ENCODE measurements around the gene NRARP. TPM values are rescaled to one million over a fixed set of nuclear protein-coding genes. Genes with fewer than 3 reads are reported as not detected.

NRARP gene
- total and polyA plus RNA-seq, 2 of the 13 experiments (the other 11 are each of a cell fraction or from before 2014, with no cell fraction given) = 0.22 to 0.46 TPM

DNA sequence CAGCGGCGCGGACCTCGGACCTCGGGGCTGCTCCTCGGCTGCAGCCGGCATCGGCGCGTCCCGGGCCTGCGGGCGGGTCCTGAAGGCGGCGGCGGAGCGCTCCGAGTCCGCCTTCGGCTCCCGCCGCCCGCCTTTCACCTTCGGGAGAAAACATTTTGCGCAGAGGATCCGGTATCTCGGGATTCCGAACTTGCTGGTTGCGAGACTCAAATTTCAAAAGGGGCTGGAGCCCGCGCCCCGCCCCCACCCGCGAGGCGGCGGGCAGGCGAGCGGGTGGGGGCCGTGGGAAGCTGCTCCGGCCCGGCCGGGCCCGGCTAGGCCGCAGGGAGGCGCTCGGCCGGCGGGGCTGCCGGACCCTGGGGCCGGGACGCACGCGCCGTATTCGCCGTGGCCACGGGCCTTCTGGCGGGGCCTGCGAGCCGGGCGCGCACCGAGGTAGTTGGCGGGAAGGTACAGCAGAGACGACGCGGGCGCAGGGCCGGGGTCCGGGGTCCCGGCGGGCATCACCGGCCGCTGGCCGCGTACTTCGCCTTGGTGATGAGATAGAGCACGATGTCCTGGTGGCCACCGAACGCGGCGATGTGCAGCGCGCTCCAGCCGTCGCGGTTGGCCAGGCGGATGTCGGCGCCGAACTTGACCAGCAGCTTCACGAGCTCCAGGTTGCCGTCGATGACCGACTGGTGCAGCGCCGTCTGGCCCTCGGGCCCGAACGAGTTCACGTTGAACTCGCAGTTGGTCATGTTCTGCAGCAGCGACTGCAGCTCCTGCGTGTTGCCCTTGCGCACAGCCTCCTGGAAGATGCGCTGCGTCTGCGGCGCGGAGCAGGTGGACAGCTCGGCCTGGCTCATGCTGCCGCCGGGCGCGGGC lies 757 bp downstream of the NRARP start (continued):
- TF ChIP-seq, protein P1, sequence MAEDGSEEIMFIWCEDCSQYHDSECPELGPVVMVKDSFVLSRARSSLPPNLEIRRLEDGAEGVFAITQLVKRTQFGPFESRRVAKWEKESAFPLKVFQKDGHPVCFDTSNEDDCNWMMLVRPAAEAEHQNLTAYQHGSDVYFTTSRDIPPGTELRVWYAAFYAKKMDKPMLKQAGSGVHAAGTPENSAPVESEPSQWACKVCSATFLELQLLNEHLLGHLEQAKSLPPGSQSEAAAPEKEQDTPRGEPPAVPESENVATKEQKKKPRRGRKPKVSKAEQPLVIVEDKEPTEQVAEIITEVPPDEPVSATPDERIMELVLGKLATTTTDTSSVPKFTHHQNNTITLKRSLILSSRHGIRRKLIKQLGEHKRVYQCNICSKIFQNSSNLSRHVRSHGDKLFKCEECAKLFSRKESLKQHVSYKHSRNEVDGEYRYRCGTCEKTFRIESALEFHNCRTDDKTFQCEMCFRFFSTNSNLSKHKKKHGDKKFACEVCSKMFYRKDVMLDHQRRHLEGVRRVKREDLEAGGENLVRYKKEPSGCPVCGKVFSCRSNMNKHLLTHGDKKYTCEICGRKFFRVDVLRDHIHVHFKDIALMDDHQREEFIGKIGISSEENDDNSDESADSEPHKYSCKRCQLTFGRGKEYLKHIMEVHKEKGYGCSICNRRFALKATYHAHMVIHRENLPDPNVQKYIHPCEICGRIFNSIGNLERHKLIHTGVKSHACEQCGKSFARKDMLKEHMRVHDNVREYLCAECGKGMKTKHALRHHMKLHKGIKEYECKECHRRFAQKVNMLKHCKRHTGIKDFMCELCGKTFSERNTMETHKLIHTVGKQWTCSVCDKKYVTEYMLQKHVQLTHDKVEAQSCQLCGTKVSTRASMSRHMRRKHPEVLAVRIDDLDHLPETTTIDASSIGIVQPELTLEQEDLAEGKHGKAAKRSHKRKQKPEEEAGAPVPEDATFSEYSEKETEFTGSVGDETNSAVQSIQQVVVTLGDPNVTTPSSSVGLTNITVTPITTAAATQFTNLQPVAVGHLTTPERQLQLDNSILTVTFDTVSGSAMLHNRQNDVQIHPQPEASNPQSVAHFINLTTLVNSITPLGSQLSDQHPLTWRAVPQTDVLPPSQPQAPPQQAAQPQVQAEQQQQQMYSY (CRISPR knock-in tag; IDR thresholded peaks at IDR 0.05) = no peak
- TF ChIP-seq, protein P2, sequence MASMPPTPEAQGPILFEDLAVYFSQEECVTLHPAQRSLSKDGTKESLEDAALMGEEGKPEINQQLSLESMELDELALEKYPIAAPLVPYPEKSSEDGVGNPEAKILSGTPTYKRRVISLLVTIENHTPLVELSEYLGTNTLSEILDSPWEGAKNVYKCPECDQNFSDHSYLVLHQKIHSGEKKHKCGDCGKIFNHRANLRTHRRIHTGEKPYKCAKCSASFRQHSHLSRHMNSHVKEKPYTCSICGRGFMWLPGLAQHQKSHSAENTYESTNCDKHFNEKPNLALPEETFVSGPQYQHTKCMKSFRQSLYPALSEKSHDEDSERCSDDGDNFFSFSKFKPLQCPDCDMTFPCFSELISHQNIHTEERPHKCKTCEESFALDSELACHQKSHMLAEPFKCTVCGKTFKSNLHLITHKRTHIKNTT (CRISPR knock-in tag; IDR thresholded peaks at IDR 0.05) = no peak
- TF ChIP-seq U2AF1 (optimal IDR thresholded peaks at IDR 0.05; ENCODE audit: low read depth, low read length) (no peak), HMG20B (CRISPR knock-in tag; conservative IDR thresholded peaks at IDR 0.05) (no peak), PAWR (CRISPR knock-in tag; IDR thresholded peaks at IDR 0.05; ENCODE audit: borderline replicate concordance) (no peak), ZNF879 (CRISPR knock-in tag; IDR thresholded peaks at IDR 0.05) (no peak), ZNF619 (CRISPR knock-in tag; IDR thresholded peaks at IDR 0.05) (no peak), ATF7 (IDR thresholded peaks at IDR 0.05) (no peak), ATF7 (CRISPR knock-in tag; IDR thresholded peaks at IDR 0.05) (no peak), HDAC6 (IDR thresholded peaks at IDR 0.05; ENCODE audit: low read depth, low read length) (no peak), IRF2 (CRISPR knock-in tag; IDR thresholded peaks at IDR 0.05) (no peak), ZNF557 (CRISPR knock-in tag; IDR thresholded peaks at IDR 0.05) (no peak), KLF6 (CRISPR knock-in tag; IDR thresholded peaks at IDR 0.05) (0 out of 2 replicates have a peak, but pooled peaks have one; percentile 17), ZNF782 (CRISPR knock-in tag; IDR thresholded peaks at IDR 0.05; ENCODE audit: borderline replicate concordance) (0 out of 2 replicates have a peak, but pooled peaks have one; percentile 34), CREB1 (IDR thresholded peaks at IDR 0.05) (no peak), CREB1 (CRISPR knock-in tag; IDR thresholded peaks at IDR 0.05) (no peak)
- TF ChIP-seq, protein P3, sequence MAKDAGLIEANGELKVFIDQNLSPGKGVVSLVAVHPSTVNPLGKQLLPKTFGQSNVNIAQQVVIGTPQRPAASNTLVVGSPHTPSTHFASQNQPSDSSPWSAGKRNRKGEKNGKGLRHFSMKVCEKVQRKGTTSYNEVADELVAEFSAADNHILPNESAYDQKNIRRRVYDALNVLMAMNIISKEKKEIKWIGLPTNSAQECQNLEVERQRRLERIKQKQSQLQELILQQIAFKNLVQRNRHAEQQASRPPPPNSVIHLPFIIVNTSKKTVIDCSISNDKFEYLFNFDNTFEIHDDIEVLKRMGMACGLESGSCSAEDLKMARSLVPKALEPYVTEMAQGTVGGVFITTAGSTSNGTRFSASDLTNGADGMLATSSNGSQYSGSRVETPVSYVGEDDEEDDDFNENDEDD (CRISPR knock-in tag; IDR thresholded peaks at IDR 0.05; ENCODE audit: borderline replicate concordance) = peak; percentile 69; the same call in 1 of the 2 replicates
- TF ChIP-seq, protein P4, sequence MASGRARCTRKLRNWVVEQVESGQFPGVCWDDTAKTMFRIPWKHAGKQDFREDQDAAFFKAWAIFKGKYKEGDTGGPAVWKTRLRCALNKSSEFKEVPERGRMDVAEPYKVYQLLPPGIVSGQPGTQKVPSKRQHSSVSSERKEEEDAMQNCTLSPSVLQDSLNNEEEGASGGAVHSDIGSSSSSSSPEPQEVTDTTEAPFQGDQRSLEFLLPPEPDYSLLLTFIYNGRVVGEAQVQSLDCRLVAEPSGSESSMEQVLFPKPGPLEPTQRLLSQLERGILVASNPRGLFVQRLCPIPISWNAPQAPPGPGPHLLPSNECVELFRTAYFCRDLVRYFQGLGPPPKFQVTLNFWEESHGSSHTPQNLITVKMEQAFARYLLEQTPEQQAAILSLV (CRISPR knock-in tag; IDR thresholded peaks at IDR 0.05; ENCODE audit: borderline replicate concordance) = no peak
- TF ChIP-seq, protein P5, sequence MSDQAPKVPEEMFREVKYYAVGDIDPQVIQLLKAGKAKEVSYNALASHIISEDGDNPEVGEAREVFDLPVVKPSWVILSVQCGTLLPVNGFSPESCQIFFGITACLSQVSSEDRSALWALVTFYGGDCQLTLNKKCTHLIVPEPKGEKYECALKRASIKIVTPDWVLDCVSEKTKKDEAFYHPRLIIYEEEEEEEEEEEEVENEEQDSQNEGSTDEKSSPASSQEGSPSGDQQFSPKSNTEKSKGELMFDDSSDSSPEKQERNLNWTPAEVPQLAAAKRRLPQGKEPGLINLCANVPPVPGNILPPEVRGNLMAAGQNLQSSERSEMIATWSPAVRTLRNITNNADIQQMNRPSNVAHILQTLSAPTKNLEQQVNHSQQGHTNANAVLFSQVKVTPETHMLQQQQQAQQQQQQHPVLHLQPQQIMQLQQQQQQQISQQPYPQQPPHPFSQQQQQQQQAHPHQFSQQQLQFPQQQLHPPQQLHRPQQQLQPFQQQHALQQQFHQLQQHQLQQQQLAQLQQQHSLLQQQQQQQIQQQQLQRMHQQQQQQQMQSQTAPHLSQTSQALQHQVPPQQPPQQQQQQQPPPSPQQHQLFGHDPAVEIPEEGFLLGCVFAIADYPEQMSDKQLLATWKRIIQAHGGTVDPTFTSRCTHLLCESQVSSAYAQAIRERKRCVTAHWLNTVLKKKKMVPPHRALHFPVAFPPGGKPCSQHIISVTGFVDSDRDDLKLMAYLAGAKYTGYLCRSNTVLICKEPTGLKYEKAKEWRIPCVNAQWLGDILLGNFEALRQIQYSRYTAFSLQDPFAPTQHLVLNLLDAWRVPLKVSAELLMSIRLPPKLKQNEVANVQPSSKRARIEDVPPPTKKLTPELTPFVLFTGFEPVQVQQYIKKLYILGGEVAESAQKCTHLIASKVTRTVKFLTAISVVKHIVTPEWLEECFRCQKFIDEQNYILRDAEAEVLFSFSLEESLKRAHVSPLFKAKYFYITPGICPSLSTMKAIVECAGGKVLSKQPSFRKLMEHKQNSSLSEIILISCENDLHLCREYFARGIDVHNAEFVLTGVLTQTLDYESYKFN (CRISPR knock-in tag; conservative IDR thresholded peaks at IDR 0.05) = no peak
